LHCN-M2 (cell line): ENCODE measurements around the gene CCDC182. TPM values are rescaled to one million over a fixed set of nuclear protein-coding genes. Genes with fewer than 3 reads are reported as not detected.

Source experiments
- DNase-seq: peaks from one replicate; pipeline ENCODE4 v3.0.0-alpha.2; 2012; ENCODE audit warnings: low read depth
- total RNA-seq: library from RNA; depleted of rRNA; stranded (reverse); fragments of >200 nt; gene quantifications from 2 replicates; pipeline ENCODE4 v1.2.3, GENCODE V29; 2014; rRNA removed

CCDC182 gene
- total RNA-seq, 1 experiment from 2014 or later: not detected

GRCh38 chr17:57697891-57698711 lies 47.0 kb downstream of the CCDC182 start:
- no peak for DNase-seq

DNA sequence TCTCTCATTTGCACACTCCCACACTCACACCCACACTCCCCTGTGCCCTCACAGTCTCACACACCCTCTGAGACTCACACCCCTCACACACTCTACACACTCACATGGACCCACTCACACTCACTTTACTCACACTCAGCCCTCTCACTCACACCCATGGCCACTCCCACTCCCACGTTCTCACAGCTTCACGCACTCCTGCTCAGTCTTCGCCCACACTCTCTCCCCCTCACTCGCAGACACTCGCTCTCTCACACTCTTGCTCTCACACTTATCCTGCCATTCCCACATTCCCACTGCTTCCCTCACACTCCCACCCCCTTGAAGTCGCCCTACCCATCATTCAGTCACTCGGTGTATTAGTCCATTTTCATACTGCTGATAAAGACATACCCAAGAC lies 47.9 kb downstream of the CCDC182 start:
- DNase-seq: no peak

GRCh38 chr17:57696050-57696449 lies 49.0 kb downstream of the CCDC182 start:
- DNase-seq: no peak

Other genes with a start within 250 kb of the CCDC182 start
- 29.9 and 32.1 TPM in 2 replicates for gene MRPS23, start 104.7 kb upstream of the CCDC182 start, total RNA-seq
- 22.9 and 29.6 TPM in 2 replicates for gene CUEDC1, start 210.1 kb upstream of the CCDC182 start, total RNA-seq
- gene VEZF1, start 243.0 kb upstream of the CCDC182 start, total RNA-seq: 60.3 and 65.2 TPM in 2 replicates